Activated gamma-delta T cell treated with Interleukin-2 at 50 U/mL for 16 hours (primary cell): Measurements from ENCODE around the gene MIS12.
A peak's percentile ranks its signal among the peaks of the same experiment; 100 is the strongest.

Source experiments
- DNase-seq: peaks from one replicate; pipeline ENCODE4 v3.0.0-alpha.2; 2020

MIS12 gene, protein sequence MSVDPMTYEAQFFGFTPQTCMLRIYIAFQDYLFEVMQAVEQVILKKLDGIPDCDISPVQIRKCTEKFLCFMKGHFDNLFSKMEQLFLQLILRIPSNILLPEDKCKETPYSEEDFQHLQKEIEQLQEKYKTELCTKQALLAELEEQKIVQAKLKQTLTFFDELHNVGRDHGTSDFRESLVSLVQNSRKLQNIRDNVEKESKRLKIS

DNA sequence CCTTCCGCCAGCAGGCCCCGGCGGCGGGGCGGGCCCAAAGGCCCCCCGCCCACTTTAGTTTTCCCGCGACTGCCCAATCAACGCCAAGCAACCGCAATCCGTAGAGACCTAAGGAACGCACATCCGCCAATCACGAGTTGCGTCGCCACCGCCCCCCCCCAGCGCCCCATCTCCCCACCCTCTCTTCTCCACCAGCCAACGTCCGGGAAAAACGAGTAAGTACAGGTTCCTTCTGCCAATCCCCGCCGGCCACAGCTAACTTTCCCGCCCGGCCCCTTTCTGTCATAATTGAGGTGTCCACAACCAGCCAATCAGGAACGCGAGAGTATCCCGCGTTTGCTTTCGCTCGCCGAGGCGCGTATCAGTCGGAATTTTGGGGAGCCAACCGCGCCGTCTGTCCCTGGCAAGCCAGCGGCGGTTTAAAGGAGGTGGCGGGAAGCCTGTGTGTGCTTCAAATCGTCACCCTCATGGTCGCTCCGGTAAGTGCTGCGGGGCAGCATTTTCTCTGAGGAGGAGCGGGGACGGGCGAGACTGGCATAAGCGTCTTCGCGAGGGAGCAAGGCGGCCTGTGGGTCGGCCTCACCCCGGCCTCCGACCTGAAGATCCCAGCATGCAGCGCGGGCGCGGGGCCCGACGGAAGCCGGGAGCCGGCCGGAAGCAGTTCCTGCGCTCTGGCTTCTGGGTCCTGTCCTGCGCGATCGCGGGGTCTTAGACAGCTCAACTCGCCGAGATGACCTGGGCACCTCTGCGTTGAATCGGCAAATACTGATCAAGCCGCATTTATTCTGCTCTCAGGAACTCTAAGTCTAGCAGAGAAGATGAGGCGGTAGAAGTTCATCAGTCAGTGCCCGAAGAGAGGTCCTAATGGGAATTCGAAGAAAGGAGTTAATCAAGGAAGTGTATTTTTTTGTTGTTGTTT, at the start of gene MIS12:
Gene MIS12, plus strand, starts transcription at position 361 of the 919 bp plus-strand sequence. CDS start 2,297 bp downstream, outside the sequence.
- DNase-seq, result peak; percentile 96

DNA sequence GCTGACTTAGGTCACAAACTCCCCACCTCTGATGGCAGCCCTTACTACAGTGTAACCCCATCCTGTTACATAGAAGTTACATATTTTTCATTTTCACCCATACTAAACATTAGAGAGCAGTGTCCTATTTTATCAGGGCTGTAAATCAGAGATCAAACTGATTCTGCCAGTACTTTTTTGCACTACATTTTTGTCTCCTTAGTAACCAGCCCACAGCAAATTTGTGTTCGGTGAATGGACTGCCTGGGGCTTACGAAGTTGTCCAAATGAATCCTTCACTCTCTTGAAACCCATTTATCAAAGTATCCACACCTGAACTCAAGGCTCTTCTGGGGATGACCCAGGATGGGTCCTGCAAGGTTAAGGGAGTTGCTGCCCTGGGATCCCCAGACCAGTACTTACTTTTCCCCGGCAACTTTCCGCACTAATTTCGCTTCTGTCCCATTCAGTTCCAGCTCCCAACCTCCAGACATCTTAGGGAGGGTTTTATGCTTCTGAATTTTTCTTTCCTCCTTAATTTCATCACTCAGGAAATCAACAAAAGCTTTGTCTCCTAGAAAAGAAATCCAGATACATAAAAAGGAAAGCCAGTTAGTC, 48.5 kb upstream of the MIS12 start:
- no peak for DNase-seq

DNA sequence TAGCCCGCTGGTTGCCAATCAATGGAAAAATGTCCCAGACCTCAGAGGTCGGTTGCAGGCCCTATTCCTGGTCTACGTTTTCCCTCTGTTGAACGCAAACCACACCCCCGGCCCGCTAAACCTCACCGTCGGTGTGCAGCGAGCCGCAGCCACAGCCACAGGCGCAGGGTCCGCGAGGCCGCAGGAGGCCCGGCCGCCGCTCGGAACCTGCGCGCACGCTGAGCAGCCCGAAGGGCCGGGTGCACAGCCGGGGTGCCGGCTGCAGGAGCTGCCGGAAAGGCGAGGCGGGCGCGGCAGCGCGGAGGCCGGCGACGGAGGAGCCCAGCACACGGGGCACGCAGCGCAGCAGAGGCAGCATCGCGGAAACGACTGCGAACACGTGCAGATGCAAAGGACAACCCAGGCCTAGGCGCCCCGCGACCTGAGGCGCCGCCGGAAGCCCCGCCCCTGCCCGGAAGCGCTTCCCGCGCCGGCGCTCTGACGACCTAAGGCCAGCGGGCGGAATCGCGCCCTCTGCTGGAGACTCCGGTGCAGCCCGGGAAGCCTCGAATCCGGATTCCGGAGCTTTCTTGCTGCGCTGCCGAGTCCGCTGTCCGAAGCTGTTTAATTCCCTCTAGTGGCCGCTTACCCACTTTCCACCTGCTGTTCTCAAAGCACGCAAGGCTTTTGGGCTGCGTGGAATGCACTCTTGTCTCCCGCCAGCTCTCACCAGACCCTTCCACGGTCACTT, 47.5 kb upstream of the MIS12 start, which contains the start of gene C1QBP:
Gene C1QBP, minus strand, starts transcription at position 440 of the 730 bp plus-strand sequence. Its CDS starts 82 bp downstream, at position 358.
- peak; percentile 92 for DNase-seq

DNA sequence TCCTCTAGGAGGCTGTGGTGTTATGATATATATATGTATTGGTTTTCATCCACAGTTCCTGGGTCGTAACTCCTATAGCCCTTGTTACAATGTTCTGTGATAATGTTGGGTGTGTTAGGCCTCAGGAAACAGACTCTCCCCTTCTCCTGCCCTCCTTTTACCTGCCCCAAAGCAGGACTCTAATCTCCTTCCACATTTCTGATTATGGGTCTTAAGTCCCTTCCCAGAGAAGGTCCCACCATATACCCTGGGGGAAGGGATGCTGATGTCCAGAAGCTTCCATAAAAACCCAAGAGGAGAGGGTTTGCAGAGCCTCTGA, 47.0 kb upstream of the MIS12 start:
- no peak for DNase-seq

DNA sequence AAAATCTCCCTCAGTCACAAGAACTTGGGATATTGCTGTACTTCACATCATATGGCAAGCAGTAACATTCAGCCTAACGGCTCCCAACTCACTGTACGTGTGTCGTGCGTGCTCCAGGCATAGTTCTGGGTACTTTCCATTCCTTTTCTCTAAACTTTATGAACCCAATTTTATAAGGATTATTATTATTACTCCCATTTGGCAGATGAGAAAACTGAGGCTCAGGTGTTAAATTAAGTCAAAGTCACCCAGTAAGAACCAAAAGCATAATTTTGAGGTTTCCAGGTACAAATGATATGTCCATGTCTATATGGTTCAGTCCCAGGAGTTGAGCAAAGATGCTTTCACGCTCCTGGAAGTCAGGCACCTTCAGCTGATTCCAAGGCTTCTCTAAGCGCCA, 42.6 kb upstream of the MIS12 start:
- DNase-seq, result no peak

DNA sequence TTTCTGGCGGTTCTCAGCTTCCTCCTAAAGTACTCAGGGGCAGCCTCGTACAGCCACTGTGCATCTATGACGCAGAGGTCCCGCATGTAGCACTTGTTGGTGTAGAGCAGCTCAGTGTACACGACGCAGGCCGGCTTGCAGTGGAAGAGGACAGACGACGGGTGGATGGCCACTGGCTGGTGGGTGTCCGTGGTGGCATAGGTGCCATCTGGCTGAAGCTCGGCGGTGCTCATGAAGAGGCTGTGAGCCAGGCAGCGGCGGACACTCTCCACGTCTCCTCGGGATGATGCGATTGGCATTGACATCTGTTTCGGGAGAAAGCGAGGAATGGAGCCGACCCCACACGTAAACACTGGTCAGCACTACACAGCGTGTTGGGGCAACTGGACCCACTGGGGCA, 42.2 kb upstream of the MIS12 start:
- DNase-seq, result no peak

DNA sequence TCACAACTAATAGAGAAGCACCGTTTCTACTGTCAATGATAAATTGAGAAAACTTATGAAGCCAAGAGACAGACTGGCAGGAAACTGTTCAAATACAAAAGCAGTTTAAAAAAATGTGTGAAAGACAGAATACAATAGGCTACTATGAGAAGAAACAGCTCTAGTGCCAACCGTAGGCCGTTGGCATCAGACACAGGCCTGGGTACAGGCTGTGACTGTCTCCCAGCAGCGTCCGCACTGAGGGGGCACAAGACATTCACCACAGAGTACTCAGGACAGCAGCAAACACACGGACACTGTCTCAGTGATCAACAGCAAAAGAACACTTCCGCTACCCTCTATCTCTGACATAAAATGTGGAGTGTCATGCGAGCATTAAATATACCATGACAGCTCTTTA, 39.6 kb upstream of the MIS12 start:
- DNase-seq, result no peak

DNA sequence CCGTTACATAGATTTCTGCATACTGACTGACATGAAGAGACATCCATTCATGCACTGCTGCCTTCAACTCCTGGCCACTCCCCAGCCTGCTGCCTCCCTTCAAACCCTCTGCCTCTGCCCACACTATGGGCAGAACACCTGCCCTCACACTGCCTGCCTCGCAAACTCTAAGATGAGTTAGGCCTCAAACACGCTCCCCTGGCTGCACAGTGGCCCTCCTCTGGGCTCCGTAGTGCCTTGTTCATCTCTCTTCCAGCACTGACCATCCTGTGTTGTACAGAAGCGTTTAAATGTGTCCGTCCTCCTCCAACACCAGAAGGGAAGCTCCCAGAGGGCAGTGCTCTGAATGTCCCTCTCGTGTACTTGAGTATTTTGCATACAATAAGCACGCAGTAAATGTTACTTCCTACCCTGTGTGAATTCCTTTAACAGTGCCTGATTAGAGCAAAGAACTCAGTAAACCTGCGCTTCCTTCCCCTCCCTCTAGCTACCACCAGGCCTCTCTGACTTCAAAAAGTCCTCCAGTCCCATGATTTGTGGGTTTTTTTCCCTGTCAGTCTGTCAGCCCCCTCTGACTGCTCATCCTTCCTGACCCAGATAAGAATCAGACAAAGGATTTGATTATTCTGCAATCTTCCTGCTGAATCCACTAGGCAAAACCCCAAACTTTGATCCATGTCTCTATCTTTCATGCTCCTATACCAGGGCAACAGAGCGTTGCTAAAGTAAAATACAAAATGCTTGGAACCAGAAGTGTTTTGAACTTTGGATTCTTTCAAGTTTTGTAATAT, 21.5 kb upstream of the MIS12 start:
- DNase-seq, result no peak

DNA sequence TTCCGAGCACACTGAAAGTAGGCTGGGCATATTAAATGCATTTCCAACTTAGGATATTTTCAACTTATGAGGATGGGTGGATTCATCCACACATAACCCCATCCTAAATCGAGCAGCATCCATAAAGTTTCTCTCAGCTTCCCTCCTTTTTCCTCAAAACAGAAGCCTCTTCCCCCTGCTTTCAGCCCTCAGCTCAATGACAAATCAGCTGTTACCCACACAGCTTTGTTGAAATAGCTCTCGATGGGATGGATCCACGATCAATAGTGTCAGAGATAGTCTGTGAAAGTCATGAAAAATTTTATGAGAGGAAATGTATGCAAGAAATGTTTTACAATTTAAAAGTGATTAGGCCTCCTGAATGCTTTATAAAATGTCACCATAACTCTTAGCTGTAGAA, 20.1 kb upstream of the MIS12 start:
- no peak for DNase-seq

DNA sequence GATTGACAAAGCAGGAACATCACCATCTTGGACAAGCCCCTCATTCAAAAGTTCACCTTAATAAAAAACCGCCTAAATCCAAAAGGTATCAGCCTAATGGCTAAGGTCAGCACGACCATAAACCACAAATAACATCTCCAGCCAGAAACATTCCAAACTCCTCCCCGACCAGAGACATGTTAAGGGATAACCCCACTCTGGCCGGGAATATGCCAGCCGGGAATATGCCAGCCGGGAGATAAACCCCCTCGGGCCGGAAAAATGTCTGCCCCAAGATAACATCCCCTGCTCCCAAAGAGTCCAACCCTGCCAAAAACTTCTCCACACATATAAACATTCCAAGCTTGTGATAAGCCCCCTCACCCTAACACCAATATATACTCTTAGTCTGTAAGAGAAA, 18.9 kb upstream of the MIS12 start:
- no peak for DNase-seq

DNA sequence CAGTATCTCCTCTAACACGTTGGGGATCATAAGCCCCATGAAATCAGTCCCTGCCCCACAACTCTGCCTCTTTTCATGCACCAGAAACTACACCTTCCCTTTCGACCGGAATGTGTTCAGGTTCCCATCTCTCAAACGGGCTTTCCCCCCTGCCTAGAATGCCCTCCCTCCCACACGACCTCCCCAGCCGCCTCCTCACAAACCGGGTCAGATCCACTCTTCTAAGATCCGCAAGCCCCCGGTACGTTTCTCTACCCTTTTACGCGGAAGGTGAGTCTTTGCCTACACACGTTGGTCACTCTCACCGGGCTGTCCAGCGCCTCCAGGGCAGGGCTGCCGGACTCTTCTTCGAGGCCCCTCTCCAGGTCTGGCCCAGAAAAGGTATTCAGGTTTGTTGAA, 18.3 kb upstream of the MIS12 start:
- no peak for DNase-seq

DNA sequence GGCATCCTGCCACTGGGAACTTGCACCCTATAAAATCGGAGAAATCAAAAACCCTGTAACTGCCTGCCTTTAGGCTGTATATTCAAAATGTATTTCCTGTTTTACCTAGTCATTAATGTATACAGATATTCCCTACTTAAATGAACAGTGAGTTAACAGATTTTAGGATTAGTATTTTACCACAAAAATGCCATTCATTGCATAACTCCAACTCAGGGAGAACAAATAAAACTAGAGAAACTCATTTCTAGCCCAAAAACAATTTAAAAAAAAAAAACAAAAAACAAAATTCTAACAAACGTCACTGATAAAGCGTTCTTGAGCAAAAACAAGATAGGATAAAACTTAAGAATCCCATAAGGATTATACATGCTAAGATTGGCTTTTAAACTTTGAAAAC, 13.9 kb upstream of the MIS12 start:
- no peak for DNase-seq

DNA sequence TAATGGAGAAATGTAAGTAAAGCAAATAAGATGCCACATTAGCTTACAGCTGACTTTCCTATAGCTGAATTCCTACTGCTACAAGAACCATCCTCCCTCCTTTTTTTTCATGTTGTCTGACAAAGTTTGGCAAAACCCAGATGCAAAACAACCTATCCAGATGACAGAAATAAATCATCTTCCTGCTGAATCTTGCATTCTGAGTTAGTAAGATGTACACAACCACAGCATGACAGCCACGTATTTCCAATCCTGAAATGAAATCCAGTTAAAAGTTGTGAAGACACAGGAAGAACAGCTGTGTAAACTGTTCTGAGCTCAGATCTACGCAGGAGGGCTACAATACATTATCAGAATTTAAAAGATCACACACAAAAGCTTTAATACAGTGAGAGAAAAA, 12.5 kb upstream of the MIS12 start:
- DNase-seq, result no peak

DNA sequence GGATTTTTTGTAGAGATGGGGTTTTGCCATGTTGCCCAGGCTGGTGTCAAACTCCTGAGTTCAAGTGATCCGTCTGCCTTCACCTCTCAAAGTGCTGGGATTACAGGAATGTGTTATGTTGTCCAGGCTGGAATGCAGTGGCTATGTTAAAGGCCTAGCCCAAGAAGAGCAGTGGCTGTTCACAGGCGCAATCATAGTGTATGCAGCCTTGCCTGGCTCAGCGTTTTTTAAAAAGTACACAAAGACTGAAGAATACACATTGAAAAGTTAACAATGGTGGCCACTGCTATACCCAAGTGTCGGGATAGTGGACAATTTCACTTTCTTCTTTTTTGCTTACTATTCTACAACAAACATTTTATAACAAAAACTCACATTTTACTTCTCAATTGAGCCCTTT, 7.4 kb upstream of the MIS12 start:
- DNase-seq, result no peak

DNA sequence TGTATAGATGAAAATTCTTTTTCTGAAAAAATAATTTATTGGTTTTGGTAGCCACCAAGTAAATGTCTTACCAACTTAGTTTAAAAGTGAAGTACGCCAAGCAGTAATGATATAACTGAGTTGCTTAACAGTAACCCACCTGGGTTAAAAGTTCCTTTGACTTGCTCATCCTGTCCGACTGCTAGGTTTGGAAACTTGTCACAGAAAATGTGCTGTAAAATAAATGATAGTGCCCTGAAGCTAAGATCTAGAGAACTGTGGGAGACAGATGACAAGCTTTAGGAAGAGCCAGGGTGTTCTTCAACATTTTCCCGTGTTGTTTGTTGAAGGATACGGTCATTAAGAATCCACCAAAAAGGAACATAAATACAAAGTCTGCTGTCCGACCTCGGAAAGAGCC, 5.4 kb upstream of the MIS12 start:
- DNase-seq, result no peak

DNA sequence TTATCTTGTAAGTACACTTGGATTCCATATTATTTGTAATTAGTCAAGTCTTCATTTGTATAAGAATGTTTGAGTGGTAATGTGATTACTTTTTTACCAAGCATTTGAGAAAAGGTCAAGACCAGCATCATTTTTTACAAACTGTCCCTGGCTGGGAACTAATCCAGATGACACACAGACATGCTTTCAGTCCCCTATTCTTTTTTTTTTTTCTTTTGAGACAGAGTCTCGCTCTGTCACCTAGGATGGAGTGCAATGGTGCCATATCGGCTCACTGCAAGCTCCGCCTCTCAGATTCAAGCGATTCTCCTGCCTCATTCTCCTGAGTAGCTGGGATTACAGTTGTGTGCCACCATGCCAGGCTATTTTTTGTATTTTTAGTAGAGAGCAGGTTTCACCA, 4.9 kb upstream of the MIS12 start:
- no peak for DNase-seq

DNA sequence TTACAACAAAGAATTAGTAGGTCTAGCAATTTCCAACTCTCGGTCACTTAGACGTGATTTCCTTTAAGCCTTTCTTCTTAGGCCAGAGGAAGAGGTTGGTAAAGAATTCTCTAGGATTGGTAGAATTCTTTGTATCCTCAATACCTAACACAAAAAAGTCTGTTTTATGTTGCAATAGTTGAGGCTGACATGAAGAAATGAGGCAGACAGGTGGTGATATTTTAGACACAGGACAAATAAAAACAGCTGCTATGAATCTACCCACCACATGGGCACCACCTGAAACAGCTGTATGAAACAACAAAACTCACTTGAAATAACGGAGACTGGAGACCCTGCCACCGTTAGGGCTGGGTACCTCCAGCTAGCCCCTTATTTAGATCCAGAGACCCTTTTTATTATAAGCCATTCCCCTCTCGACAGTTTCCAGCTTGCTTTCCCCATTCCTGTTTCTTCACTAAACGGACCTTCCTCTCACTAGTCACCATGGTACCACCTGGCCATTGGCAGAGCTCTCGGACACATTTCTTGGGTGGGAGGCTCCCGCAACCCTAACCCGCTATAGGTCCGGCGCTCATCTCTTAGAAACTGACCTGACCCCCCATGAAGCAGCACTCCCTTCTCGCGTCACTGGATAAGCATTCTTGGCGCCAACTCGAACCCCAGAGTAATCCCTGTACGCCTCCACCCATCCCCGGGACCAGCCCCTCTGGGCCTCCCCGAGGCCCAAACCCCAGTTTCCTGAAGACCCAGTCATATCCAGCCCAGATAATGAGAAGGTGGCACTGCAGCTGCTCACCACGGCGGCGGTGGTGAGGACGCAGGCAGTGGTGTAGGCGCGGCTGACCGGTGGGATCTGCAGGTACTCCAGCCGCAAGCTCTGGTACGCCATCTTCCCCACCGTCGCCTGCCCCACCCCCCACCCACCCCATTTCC, 828 bp upstream of the MIS12 start, which contains the start of gene DERL2:
Gene DERL2, minus strand, starts transcription at position 909 of the 936 bp plus-strand sequence. Its CDS starts 17 bp downstream, at position 892.
- DNase-seq, result no peak

DNA sequence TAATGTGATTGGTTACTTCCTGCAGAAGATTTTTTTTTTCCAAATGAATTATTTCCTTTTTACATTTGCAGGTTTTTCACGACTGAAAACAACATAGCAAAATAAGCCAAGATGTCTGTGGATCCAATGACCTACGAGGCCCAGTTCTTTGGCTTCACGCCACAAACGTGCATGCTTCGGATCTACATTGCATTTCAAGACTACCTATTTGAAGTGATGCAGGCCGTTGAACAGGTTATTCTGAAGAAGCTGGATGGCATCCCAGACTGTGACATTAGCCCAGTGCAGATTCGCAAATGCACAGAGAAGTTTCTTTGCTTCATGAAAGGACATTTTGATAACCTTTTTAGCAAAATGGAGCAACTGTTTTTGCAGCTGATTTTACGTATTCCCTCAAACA, 2.4 kb downstream of the MIS12 start:
- DNase-seq, result no peak

DNA sequence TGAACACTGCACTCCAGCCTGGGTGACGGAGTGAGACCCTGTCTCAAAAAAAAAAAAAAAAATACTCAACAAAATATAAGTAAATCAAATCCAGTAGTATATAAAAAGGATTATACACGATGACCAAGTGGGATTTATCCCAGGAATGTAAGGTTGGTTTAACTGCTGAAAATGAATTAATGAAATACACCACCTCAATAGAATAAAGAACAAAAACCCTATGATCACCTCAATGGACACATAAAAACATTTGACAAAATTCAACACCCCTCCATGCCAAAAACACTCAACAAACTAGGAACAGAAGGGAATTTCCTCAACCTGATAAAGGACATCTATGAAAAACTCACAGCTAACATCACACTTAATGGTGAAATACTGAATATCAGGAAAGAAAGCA, 6.6 kb downstream of the MIS12 start:
- DNase-seq, result no peak

DNA sequence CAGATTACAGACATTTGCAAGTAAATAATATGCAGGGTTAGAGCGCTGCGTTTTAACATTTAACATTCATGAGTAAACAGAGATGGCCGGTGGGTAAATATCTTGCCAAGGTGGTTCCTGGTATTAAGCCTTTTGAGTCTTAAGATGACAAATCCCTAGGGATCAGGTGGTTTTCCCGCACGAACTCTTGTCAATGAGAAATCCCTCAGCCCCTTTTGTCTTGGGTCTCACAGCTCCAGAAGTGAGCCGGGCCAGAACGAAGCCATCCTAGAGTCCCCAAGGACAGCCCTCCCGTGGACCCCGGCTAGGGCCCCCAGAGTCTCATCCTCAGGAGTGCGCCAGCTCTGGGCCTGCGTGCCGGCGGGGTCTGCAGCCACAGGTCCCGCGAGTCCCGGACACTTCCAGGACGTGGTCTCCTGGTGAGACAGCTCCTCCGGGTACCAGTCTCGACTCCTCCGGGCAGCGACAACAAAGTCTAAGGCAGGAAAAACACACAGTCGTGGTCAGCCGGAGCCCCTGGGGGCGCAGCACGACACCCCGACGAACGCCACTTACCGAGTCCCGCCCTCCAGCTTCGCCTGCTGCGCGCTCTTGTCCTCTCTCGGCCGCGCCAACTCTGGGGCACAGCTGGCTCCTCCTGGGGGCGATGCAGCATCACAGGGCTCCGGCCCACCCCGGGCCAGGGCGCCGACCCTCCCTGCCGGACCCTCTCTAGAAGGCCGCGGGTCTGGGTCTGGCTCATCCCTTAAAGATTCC, 13.3 kb downstream of the MIS12 start:
- DNase-seq, result no peak

DNA sequence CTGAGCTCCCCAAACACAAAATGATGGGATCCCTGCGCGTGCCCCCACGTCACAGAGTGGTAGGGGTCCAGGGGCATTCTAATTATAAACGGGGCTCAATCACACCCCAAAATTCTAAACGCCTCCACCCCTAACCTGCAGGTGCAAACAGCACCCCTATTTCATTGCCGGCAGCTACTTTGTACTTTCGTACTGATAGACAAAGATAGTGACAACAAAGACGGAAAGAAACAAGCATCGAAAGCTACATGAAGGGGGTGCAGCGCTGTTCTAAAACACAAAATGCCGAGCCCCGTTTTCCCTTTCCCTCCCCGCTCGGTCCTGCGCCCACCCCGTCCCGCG, 13.9 kb downstream of the MIS12 start:
- no peak for DNase-seq
